HEK293T (cell line): Measurements from ENCODE around the gene IQSEC1.

Source experiments
- CTCF ChIA-PET: fragments of 350-600 bp; formaldehyde crosslinking; extraction: SDS; loops from one replicate; lab custom pipeline; 2021; ENCODE audit warnings: antibody characterized with exemption, inconsistent platforms; lab: Yijun Ruan, JAX
- POLR2A ChIA-PET: fragments of 350-600 bp; formaldehyde crosslinking; extraction: SDS; loops from one replicate; lab custom pipeline; 2020; ENCODE audit warnings: antibody characterized with exemption, inconsistent platforms; lab: Yijun Ruan, JAX
- DNase-seq: peaks from one replicate; pipeline ENCODE4 v3.0.0; 2012; ENCODE audit warnings: mixed read lengths; ENCODE audit errors: extremely low spot score
- ARNT ChIP-seq: fragments of 450-650 bp; IDR thresholded peaks from 2 replicates; pipeline ENCODE4 v1.6.1; 2017; ENCODE audit warnings: mild to moderate bottlenecking
- BHLHE40 ChIP-seq: fragments of 450-650 bp; IDR thresholded peaks from 2 replicates; pipeline ENCODE4 v1.6.1; 2016; ENCODE audit warnings: mild to moderate bottlenecking, moderate library complexity, borderline replicate concordance
- CTBP1 ChIP-seq: fragments of 450-650 bp; IDR thresholded peaks from 2 replicates; pipeline ENCODE4 v1.6.1; 2016; ENCODE audit warnings: borderline replicate concordance
- ELF4 ChIP-seq: fragments of 450-650 bp; IDR thresholded peaks from 2 replicates; pipeline ENCODE4 v1.6.1; 2017; ENCODE audit warnings: antibody characterized with exemption
- FOXA1 ChIP-seq: fragments of 450-650 bp; IDR thresholded peaks from 2 replicates; pipeline ENCODE4 v1.6.1; 2016; ENCODE audit warnings: mild to moderate bottlenecking
- FOXK2 ChIP-seq: fragments of 450-650 bp; IDR thresholded peaks from 2 replicates; pipeline ENCODE4 v1.6.1; 2016; ENCODE audit warnings: mild to moderate bottlenecking
- FOXM1 ChIP-seq: fragments of 450-650 bp; IDR thresholded peaks from 2 replicates; pipeline ENCODE4 v1.6.1; 2017; ENCODE audit warnings: mild to moderate bottlenecking, borderline replicate concordance
- HDGF ChIP-seq: fragments of 450-650 bp; IDR thresholded peaks from 2 replicates; pipeline ENCODE4 v1.6.1; 2017; ENCODE audit warnings: antibody characterized with exemption, borderline replicate concordance
- L3MBTL2 ChIP-seq: fragments of 450-650 bp; conservative IDR thresholded peaks from 2 replicates; pipeline ENCODE4 v1.6.1; 2016; ENCODE audit warnings: mild to moderate bottlenecking
- LEF1 ChIP-seq: fragments of 450-650 bp; IDR thresholded peaks from 2 replicates; pipeline ENCODE4 v1.6.1; 2017; ENCODE audit warnings: mild to moderate bottlenecking, borderline replicate concordance
- NFRKB ChIP-seq: fragments of 450-650 bp; IDR thresholded peaks from 2 replicates; pipeline ENCODE4 v1.6.1; 2016; ENCODE audit warnings: mild to moderate bottlenecking, moderate library complexity
- PKNOX1 ChIP-seq: fragments of 450-650 bp; IDR thresholded peaks from 2 replicates; pipeline ENCODE4 v1.6.1; 2016
- SP1 ChIP-seq: fragments of 450-650 bp; IDR thresholded peaks from 2 replicates; pipeline ENCODE4 v1.6.1; 2017
- SUZ12 ChIP-seq: fragments of 450-650 bp; IDR thresholded peaks from 2 replicates; pipeline ENCODE4 v1.6.1; 2016; ENCODE audit warnings: mild to moderate bottlenecking
- TARDBP ChIP-seq: fragments of 450-650 bp; IDR thresholded peaks from 2 replicates; pipeline ENCODE4 v1.6.1; 2016
- ZNF384 ChIP-seq: fragments of 450-650 bp; IDR thresholded peaks from 2 replicates; pipeline ENCODE4 v1.6.1; 2016

IQSEC1 gene

GRCh38 chr3:12900885-12901411 lies 172.3 kb downstream of the IQSEC1 start:
- POLR2A ChIA-PET = no interaction called here
- TF ChIP-seq L3MBTL2 = no peak
- no peak for TF ChIP-seq ZNF384
- TF ChIP-seq NFRKB = no peak
- TF ChIP-seq ELF4 = no peak
- no peak for TF ChIP-seq FOXA1
- no peak for TF ChIP-seq CTBP1
- TF ChIP-seq LEF1 = no peak
- TF ChIP-seq ARNT = no peak
- no peak for TF ChIP-seq BHLHE40
- no peak for TF ChIP-seq PKNOX1
- TF ChIP-seq HDGF = no peak
- no peak for TF ChIP-seq FOXM1
- TF ChIP-seq TARDBP = no peak
- no peak for TF ChIP-seq FOXK2
- no peak for TF ChIP-seq SUZ12
- no peak for TF ChIP-seq SP1
- CTCF ChIA-PET = no interaction called here
- no peak for DNase-seq

GRCh38 chr3:12898965-12899755 lies 174.1 kb downstream of the IQSEC1 start:
- CTCF ChIA-PET = no interaction called here
- no peak for DNase-seq
- TF ChIP-seq FOXA1 (no peak), FOXK2 (no peak), SP1 (no peak), HDGF (no peak), LEF1 (no peak), BHLHE40 (no peak), TARDBP (no peak), NFRKB (no peak), ARNT (no peak), L3MBTL2 (no peak)
- POLR2A ChIA-PET = no interaction called here

GRCh38 chr3:12898290-12898964 lies 174.8 kb downstream of the IQSEC1 start:
- DNase-seq = no peak
- ChIA-PET POLR2A (no interaction called here), CTCF (no interaction called here)
- no peak for TF ChIP-seq BHLHE40
- TF ChIP-seq NFRKB = no peak
- TF ChIP-seq ARNT = no peak
- TF ChIP-seq FOXK2 = no peak
- no peak for TF ChIP-seq ZNF384
- TF ChIP-seq LEF1 = no peak
- TF ChIP-seq SUZ12 = no peak
- TF ChIP-seq PKNOX1 = no peak
- TF ChIP-seq FOXM1 = no peak
- TF ChIP-seq TARDBP = no peak
- TF ChIP-seq SP1 = no peak
- no peak for TF ChIP-seq FOXA1
- no peak for TF ChIP-seq HDGF
- TF ChIP-seq L3MBTL2 = no peak
- TF ChIP-seq CTBP1 = no peak
- no peak for TF ChIP-seq ELF4

- TF ChIP-seq SUZ12 (no peak), CTBP1 (no peak), FOXM1 (no peak), NFRKB (no peak), ELF4 (no peak)
- CTCF ChIA-PET = no interaction called here
- no peak for DNase-seq
- POLR2A ChIA-PET = no interaction called here
Measured at GRCh38 chr3:12897381-12898289, 175.6 kb downstream of the IQSEC1 start.

GRCh38 chr3:12896063-12896985 lies 176.9 kb downstream of the IQSEC1 start:
- ChIA-PET CTCF (interaction anchor here (0.6 kb wide), 1 partner anchor 87 kb away, joined by 3 read pairs; no protein-coding TSS in a partner anchor), POLR2A (no interaction called here)
- no peak for DNase-seq
- TF ChIP-seq ARNT = no peak
- TF ChIP-seq SP1 = no peak
- no peak for TF ChIP-seq LEF1
- TF ChIP-seq TARDBP = no peak
- TF ChIP-seq FOXM1 = no peak
- TF ChIP-seq FOXK2 = no peak
- TF ChIP-seq ELF4 = no peak
- TF ChIP-seq SUZ12 = no peak
- TF ChIP-seq PKNOX1 = no peak
